ENCODE measurements around the gene SSRP1.
"Not testable (repeated sequence)": the region's sequence is repeated elsewhere in the genome, so short reads cannot be mapped to it uniquely, and the experiment has no call there.

- not testable (repeated sequence) for TF ChIP-seq CTCF (conservative IDR thresholded peaks at IDR 0.05; ENCODE audit: low read depth in 2 of 2); POLR2AphosphoS5 (IDR thresholded peaks at IDR 0.05; ENCODE audit: low read depth); EZH2 (IDR thresholded peaks at IDR 0.05; ENCODE audit: low read depth, unreplicated experiment); EZH2phosphoT487 (IDR thresholded peaks at IDR 0.05; ENCODE audit: unreplicated experiment); CREB1 (CRISPR knock-in tag; IDR thresholded peaks at IDR 0.05; ENCODE audit: low read depth); REST (IDR thresholded peaks at IDR 0.05; ENCODE audit: unreplicated experiment); NANOG (IDR thresholded peaks at IDR 0.05; ENCODE audit: borderline replicate concordance); JUNB (IDR thresholded peaks at IDR 0.05; ENCODE audit: unreplicated experiment); ZNF114 (CRISPR knock-in tag; IDR thresholded peaks at IDR 0.05); STAT1 (IDR thresholded peaks at IDR 0.05; ENCODE audit: unreplicated experiment); ETS1 (IDR thresholded peaks at IDR 0.05); ZNF462 (CRISPR knock-in tag; IDR thresholded peaks at IDR 0.05)
Observed at GRCh38 chr11:57296205-57296604, 39.5 kb downstream of the SSRP1 start.
